NCI-H128 (cell line): ENCODE measurements around the gene RPL21.
"Not testable (repeated sequence)": the region's sequence is repeated elsewhere in the genome, so short reads cannot be mapped to it uniquely, and the experiment has no call there.

Experiments used
- DNase-seq: peaks from one replicate; lab custom pipeline; 2025; ENCODE audit not compliant: unreplicated experiment; lab: John Stamatoyannopoulos, UW

RPL21 gene

GRCh38 chr13:27251166-27252091 lies at the start of gene RPL21:
Gene RPL21 (plus strand): TSS chr13:27251558. CDS start chr13:27253777, 2,219 bp downstream.
- DNase-seq: peak; percentile 88

GRCh38 chr13:27201661-27202060 lies 49.7 kb upstream of the RPL21 start:
- no peak for DNase-seq

GRCh38 chr13:27203186-27203585 lies 48.2 kb upstream of the RPL21 start:
- DNase-seq: no peak

- DNase-seq: no peak
Measured at GRCh38 chr13:27203854-27204253, 47.5 kb upstream of the RPL21 start.

GRCh38 chr13:27208514-27208913 lies 42.8 kb upstream of the RPL21 start:
- no peak for DNase-seq

GRCh38 chr13:27211271-27211670 lies 40.1 kb upstream of the RPL21 start:
- DNase-seq: no peak

GRCh38 chr13:27211771-27212364 lies 39.5 kb upstream of the RPL21 start:
- no peak for DNase-seq

- DNase-seq: not testable (repeated sequence)
Measured at GRCh38 chr13:27213386-27213785, 38.0 kb upstream of the RPL21 start.

- not testable (repeated sequence) for DNase-seq
Measured at GRCh38 chr13:27217791-27218190, 33.6 kb upstream of the RPL21 start.

- not testable (repeated sequence) for DNase-seq
Measured at GRCh38 chr13:27218861-27219260, 32.5 kb upstream of the RPL21 start.

GRCh38 chr13:27219611-27220010 lies 31.7 kb upstream of the RPL21 start:
- no peak for DNase-seq

GRCh38 chr13:27222100-27222499 lies 29.3 kb upstream of the RPL21 start:
- DNase-seq: not testable (repeated sequence)

- DNase-seq: no peak
Measured at GRCh38 chr13:27226991-27227390, 24.4 kb upstream of the RPL21 start.

GRCh38 chr13:27228131-27228530 lies 23.2 kb upstream of the RPL21 start:
- no peak for DNase-seq

GRCh38 chr13:27229642-27230041 lies 21.7 kb upstream of the RPL21 start:
- no peak for DNase-seq

GRCh38 chr13:27233964-27234363 lies 17.4 kb upstream of the RPL21 start:
- DNase-seq: no peak

- no peak for DNase-seq
Measured at GRCh38 chr13:27236478-27236877, 14.9 kb upstream of the RPL21 start.

- no peak for DNase-seq
Measured at GRCh38 chr13:27242702-27243101, 8.7 kb upstream of the RPL21 start.

GRCh38 chr13:27245610-27246009 lies 5.7 kb upstream of the RPL21 start:
- DNase-seq: no peak

- no peak for DNase-seq
Measured at GRCh38 chr13:27250833-27251165, 559 bp upstream of the RPL21 start.

- DNase-seq: no peak
Measured at GRCh38 chr13:27252467-27252866, 1.1 kb downstream of the RPL21 start.

GRCh38 chr13:27257233-27257568 lies 5.8 kb downstream of the RPL21 start:
- DNase-seq: no peak
